ENCODE measurements around the gene VPS13A.

VPS13A gene

GRCh38 chr9:77271023-77271690 is 93.8 kb downstream of the VPS13A start:
- Histone ChIP-seq H3K27me3 (no peaks in the 10 kb centered on the region), H3K9me3 (replicated peaks in 1 of 11) (peaks cover 0 to 3% (median 0%) of the 10 kb centered on the region in 11 experiments; a peak in 6 of 22 replicates), H3K4me2 (no peak overlapping the region), H3K36me3 (peaks cover 27 to 62% (median 39%) of the 10 kb centered on the region in 11 experiments), H3K4me1 (no peaks in the 10 kb centered on the region), H4K20me1 (no peaks in the 10 kb centered on the region), H3K9ac (no peak overlapping the region), H3K4me3 (no peak overlapping the region), H3K27ac (no peak overlapping the region)
- TF ChIP-seq Cebpa-rat (IDR thresholded peaks at IDR 0.05), result no peak

- Histone ChIP-seq H3K9ac (no peak overlapping the region), H3K4me2 (no peak overlapping the region), H3K9me3 (replicated peaks in 1 of 11) (no peaks in the 10 kb centered on the region), H3K27me3 (no peaks in the 10 kb centered on the region), H3K27ac (no peak overlapping the region), H3K36me3 (peaks cover 26 to 69% (median 49%) of the 10 kb centered on the region in 11 experiments), H4K20me1 (no peaks in the 10 kb centered on the region), H3K4me3 (no peak overlapping the region), H3K4me1 (no peaks in the 10 kb centered on the region)
- no peak for TF ChIP-seq Cebpa-rat (IDR thresholded peaks at IDR 0.05)
These were observed 99.5 kb downstream of the VPS13A start for GRCh38 chr9:77276799-77277198.

GRCh38 chr9:77277719-77278118 is 100.4 kb downstream of the VPS13A start:
- H3K4me2 ChIP-seq, result no peak overlapping the region
- H3K9me3 ChIP-seq (replicated peaks in 1 of 11), result no peaks in the 10 kb centered on the region
- H3K27me3 ChIP-seq, result no peaks in the 10 kb centered on the region
- TF ChIP-seq Cebpa-rat (IDR thresholded peaks at IDR 0.05), result no peak
- no peaks in the 10 kb centered on the region for H3K4me1 ChIP-seq
- H3K9ac ChIP-seq, result no peak overlapping the region
- no peaks in the 10 kb centered on the region for H4K20me1 ChIP-seq
- no peak overlapping the region for H3K27ac ChIP-seq
- H3K36me3 ChIP-seq, result peaks cover 31 to 79% (median 57%) of the 10 kb centered on the region in 11 experiments
- no peak overlapping the region for H3K4me3 ChIP-seq

- peaks cover 50 to 92% (median 79%) of the 10 kb centered on the region in 11 experiments for H3K36me3 ChIP-seq
- no peak overlapping the region for H3K4me3 ChIP-seq
These were observed 106.7 kb downstream of the VPS13A start for GRCh38 chr9:77283991-77284390.

GRCh38 chr9:77284616-77285015 is 107.3 kb downstream of the VPS13A start:
- no peak overlapping the region for H3K4me2 ChIP-seq
- peaks cover 43 to 90% (median 75%) of the 10 kb centered on the region in 11 experiments for H3K36me3 ChIP-seq
- H4K20me1 ChIP-seq, result no peaks in the 10 kb centered on the region
- TF ChIP-seq Cebpa-rat (IDR thresholded peaks at IDR 0.05), result no peak
- no peak overlapping the region for H3K4me3 ChIP-seq
- H3K4me1 ChIP-seq, result no peaks in the 10 kb centered on the region
- no peak overlapping the region for H3K9ac ChIP-seq
- no peaks in the 10 kb centered on the region for H3K27me3 ChIP-seq
- H3K27ac ChIP-seq, result no peak overlapping the region
- H3K9me3 ChIP-seq (replicated peaks in 1 of 11), result peaks cover 14 to 28% (median 23%) of the 10 kb centered on the region in 11 experiments

More at GRCh38 chr9:77283991-77284390, 106.7 kb downstream of the VPS13A start:
- H3K9me3 ChIP-seq (replicated peaks in 1 of 11), result peaks cover 14 to 27% (median 22%) of the 10 kb centered on the region in 11 experiments
- H3K9ac ChIP-seq, result no peak overlapping the region
- no peak overlapping the region for H3K27ac ChIP-seq
- no peak for TF ChIP-seq Cebpa-rat (IDR thresholded peaks at IDR 0.05)
- no peak overlapping the region for H3K4me2 ChIP-seq
- no peaks in the 10 kb centered on the region for H3K27me3 ChIP-seq
- H3K4me1 ChIP-seq, result no peaks in the 10 kb centered on the region
- H4K20me1 ChIP-seq, result no peaks in the 10 kb centered on the region

GRCh38 chr9:77290373-77290772 is 113.0 kb downstream of the VPS13A start:
- H3K9me3 ChIP-seq (replicated peaks in 1 of 11), result peaks cover 14 to 28% (median 23%) of the 10 kb centered on the region in 11 experiments
- H4K20me1 ChIP-seq, result no peaks in the 10 kb centered on the region
- TF ChIP-seq Cebpa-rat (IDR thresholded peaks at IDR 0.05), result no peak
- no peak overlapping the region for H3K27ac ChIP-seq
- H3K4me2 ChIP-seq, result no peak overlapping the region
- H3K4me1 ChIP-seq, result no peaks in the 10 kb centered on the region
- H3K4me3 ChIP-seq, result no peak overlapping the region
- no peak overlapping the region for H3K9ac ChIP-seq
- no peaks in the 10 kb centered on the region for H3K27me3 ChIP-seq
- peaks cover 40 to 85% (median 55%) of the 10 kb centered on the region in 11 experiments for H3K36me3 ChIP-seq

- no peak overlapping the region for H3K4me3 ChIP-seq
- peaks cover 14 to 23% (median 20%) of the 10 kb centered on the region in 11 experiments for H3K9me3 ChIP-seq (replicated peaks in 1 of 11)
- no peak overlapping the region for H3K9ac ChIP-seq
- H3K4me1 ChIP-seq, result no peaks in the 10 kb centered on the region
- H3K4me2 ChIP-seq, result no peak overlapping the region
- H4K20me1 ChIP-seq, result no peaks in the 10 kb centered on the region
- peaks cover 31 to 84% (median 48%) of the 10 kb centered on the region in 11 experiments for H3K36me3 ChIP-seq
- H3K27ac ChIP-seq, result no peak overlapping the region
- no peak for TF ChIP-seq Cebpa-rat (IDR thresholded peaks at IDR 0.05)
- no peaks in the 10 kb centered on the region for H3K27me3 ChIP-seq
These were observed 114.4 kb downstream of the VPS13A start for GRCh38 chr9:77291714-77292113.

- Histone ChIP-seq H3K9me3 (replicated peaks in 1 of 11) (peaks cover 10 to 20% (median 13%) of the 10 kb centered on the region in 11 experiments; a peak in 21 of 22 replicates), H3K9ac (no peak overlapping the region), H3K4me1 (no peaks in the 10 kb centered on the region), H3K27ac (no peak overlapping the region), H3K27me3 (no peaks in the 10 kb centered on the region), H3K4me3 (no peak overlapping the region), H3K36me3 (peaks cover 27 to 84% (median 43%) of the 10 kb centered on the region in 11 experiments), H4K20me1 (no peaks in the 10 kb centered on the region), H3K4me2 (no peak overlapping the region)
- TF ChIP-seq Cebpa-rat (IDR thresholded peaks at IDR 0.05), result no peak
These were observed 116.6 kb downstream of the VPS13A start for GRCh38 chr9:77293949-77294348.

GRCh38 chr9:77304543-77304942 is 127.2 kb downstream of the VPS13A start:
- H3K4me3 ChIP-seq, result no peak overlapping the region
- no peak overlapping the region for H3K4me2 ChIP-seq
- no peak for TF ChIP-seq Cebpa-rat (IDR thresholded peaks at IDR 0.05)
- H4K20me1 ChIP-seq, result no peaks in the 10 kb centered on the region
- peaks cover 0 to 3% (median 0%) of the 10 kb centered on the region in 11 experiments; a peak in 4 of 22 replicates for H3K9me3 ChIP-seq (replicated peaks in 1 of 11)
- H3K9ac ChIP-seq, result no peak overlapping the region
- H3K36me3 ChIP-seq, result peaks cover 22 to 73% (median 41%) of the 10 kb centered on the region in 11 experiments; a peak in 21 of 22 replicates
- no peaks in the 10 kb centered on the region for H3K4me1 ChIP-seq
- H3K27me3 ChIP-seq, result no peaks in the 10 kb centered on the region
- H3K27ac ChIP-seq, result no peak overlapping the region
